22Rv1 (cell line): ENCODE results near the gene MN1.

Source experiments
- CTCF ChIP-seq: fragments of 450-650 bp; IDR thresholded peaks from 2 replicates; pipeline ENCODE4 v1.5.1; 2017; ENCODE audit warnings: mild to moderate bottlenecking
- ZFX ChIP-seq: fragments of 450-650 bp; IDR thresholded peaks from 2 replicates; pipeline ENCODE4 v1.6.1; 2017; ENCODE audit warnings: antibody characterized with exemption, borderline replicate concordance

- TF ChIP-seq CTCF (no peak), ZFX (no peak)
These were observed 38.9 kb upstream of the MN1 start for GRCh38 chr22:27840436-27840835.
